Right lobe of liver (tissue), 4 donors: Measurements from ENCODE around the gene GTF2H2.
"Not testable (repeated sequence)": the region's sequence is repeated elsewhere in the genome, so short reads cannot be mapped to it uniquely, and the experiment has no call there.

Source experiments
- CTCF ChIP-seq, 4 donors: fragments of 200-600 bp in 3 of 4; fragments of 450-650 bp in 1 of 4; IDR thresholded peaks; one replicate each; pipeline versions ENCODE4 v1.5.1 to v1.8.0; 2016 to 2022; ENCODE audit warnings: antibody characterized with exemption in 4 of 4, mild to moderate bottlenecking in 2 of 4
- POLR2A ChIP-seq: fragments of 450-650 bp; IDR thresholded peaks from one replicate; pipeline ENCODE4 v1.6.1; 2017; ENCODE audit warnings: antibody characterized with exemption, mild to moderate bottlenecking
- donor health status: DM: no; HTN: no; CAD: no.
- donor health status: DM: no; HTN: no; CAD: no.
- donor health status: DM: no; HTN: yes; CAD: no.

GRCh38 chr5:71084280-71085063 lies 17.0 kb upstream of the GTF2H2 start:
- not testable (repeated sequence) for TF ChIP-seq CTCF (IDR thresholded peaks at IDR 0.05); POLR2A
